Thyroid gland (tissue), 4 donors: Measurements from ENCODE around the gene INAFM2. TPM values are rescaled to one million over a fixed set of nuclear protein-coding genes. Genes with fewer than 3 reads are reported as not detected.

Source experiments
- DNase-seq, 2 donors: peaks; one replicate each; pipeline ENCODE4 v3.0.0-alpha.2; 2019
- H3K27ac ChIP-seq, 3 donors: fragments of 200-600 bp; sonication (generic); 1 replicate in 2 of 3; 2 replicates in 1 of 3; pipeline ENCODE4 v1.5.1; 2016 to 2019; ENCODE audit warnings: mild to moderate bottlenecking in 1 of 3, moderate library complexity in 1 of 3
- H3K27me3 ChIP-seq: fragments of 200-600 bp; sonication (generic); one replicate; pipeline ENCODE4 v1.5.1; 2019
- H3K36me3 ChIP-seq, 2 donors: fragments of 200-600 bp; sonication (generic); one replicate each; pipeline ENCODE4 v1.5.1; 2016 to 2019
- H3K4me1 ChIP-seq, 2 donors: fragments of 200-600 bp; sonication (generic); one replicate each; pipeline ENCODE4 v1.5.1; 2017 to 2019
- H3K4me3 ChIP-seq, 3 donors: fragments of 200-600 bp; sonication (generic); replicated peaks in 1 of 3; 1 replicate in 2 of 3; 2 replicates in 1 of 3; pipeline ENCODE4 v1.5.1; 2016; ENCODE audit warnings: mild to moderate bottlenecking in 1 of 3
- H3K9me3 ChIP-seq: fragments of 200-600 bp; sonication (generic); one replicate; pipeline ENCODE4 v1.5.1; 2017
- POLR2A ChIP-seq, 2 donors: fragments of 450-650 bp; IDR thresholded peaks; one replicate each; pipeline ENCODE4 v1.6.1; 2017; ENCODE audit warnings: antibody characterized with exemption in 2 of 2, mild to moderate bottlenecking in 2 of 2, moderate library complexity in 1 of 2
- WGBS, 2 donors: methylation state at CpG; one replicate each; pipeline ENCODE4 v1.1.5; 2017; 5-methylcytosine and 5-hydroxymethylcytosine counted together
- intact Hi-C: fragments of 100-400 bp; cut with DNase I; formaldehyde crosslinking; loops from one replicate; pipeline ENCODE4 v1.15.1; 2023
- total RNA-seq, 4 donors: library from RNA; depleted of rRNA; stranded (reverse); fragments of >200 nt; gene quantifications; one replicate each; pipeline ENCODE4 v1.2.3, GENCODE V29; 2016
- TF ChIP-seq, protein P1 (sequence below), 6 experiments: fragments of 200-600 bp in 3 of 6; fragments of 450-650 bp in 3 of 6; sonication (generic) in 3 of 6; IDR thresholded peaks; one replicate each; pipeline ENCODE4 v1.5.1; 2016 to 2019; ENCODE audit warnings: antibody characterized with exemption in 6 of 6, mild to moderate bottlenecking in 2 of 6, inconsistent platforms in 1 of 6, moderate library complexity in 1 of 6

The INAFM2 gene
- total RNA-seq, 4 donors from 2014 or later, result 47.5 to 86.9 (median 63.8) TPM

DNA sequence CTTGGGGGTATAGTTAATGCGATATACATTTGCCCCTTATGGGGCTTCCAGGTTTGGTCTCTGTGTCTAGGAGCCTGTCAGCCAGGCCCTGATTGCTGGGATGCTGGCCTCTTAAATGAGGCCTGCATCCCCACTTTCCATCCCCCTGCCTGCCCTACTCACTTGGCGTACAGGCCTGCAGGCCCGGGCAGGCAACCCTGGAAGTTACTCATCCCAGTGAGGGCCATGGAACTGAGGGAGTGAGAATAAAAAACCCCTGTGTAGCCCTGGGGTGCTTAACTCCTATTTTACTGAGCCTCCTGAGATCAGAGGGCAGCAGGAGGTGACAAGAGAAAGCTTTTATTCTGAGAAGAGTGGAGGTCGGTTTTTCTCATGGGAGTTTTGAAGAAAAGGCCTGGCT, 36.5 kb downstream of the INAFM2 start:
- Histone ChIP-seq H3K4me1 (peaks cover 8 to 13% of the 10 kb centered on the region in 2 donors), H3K36me3 (no peaks in the 10 kb centered on the region), H3K27me3 (no peaks in the 10 kb centered on the region), H3K4me3 (no peak overlapping the region), H3K9me3 (no peaks in the 10 kb centered on the region), H3K27ac (no peak overlapping the region)
- no peak for DNase-seq
- no peak for TF ChIP-seq POLR2A (IDR thresholded peaks at IDR 0.05)
- TF ChIP-seq, protein P1, sequence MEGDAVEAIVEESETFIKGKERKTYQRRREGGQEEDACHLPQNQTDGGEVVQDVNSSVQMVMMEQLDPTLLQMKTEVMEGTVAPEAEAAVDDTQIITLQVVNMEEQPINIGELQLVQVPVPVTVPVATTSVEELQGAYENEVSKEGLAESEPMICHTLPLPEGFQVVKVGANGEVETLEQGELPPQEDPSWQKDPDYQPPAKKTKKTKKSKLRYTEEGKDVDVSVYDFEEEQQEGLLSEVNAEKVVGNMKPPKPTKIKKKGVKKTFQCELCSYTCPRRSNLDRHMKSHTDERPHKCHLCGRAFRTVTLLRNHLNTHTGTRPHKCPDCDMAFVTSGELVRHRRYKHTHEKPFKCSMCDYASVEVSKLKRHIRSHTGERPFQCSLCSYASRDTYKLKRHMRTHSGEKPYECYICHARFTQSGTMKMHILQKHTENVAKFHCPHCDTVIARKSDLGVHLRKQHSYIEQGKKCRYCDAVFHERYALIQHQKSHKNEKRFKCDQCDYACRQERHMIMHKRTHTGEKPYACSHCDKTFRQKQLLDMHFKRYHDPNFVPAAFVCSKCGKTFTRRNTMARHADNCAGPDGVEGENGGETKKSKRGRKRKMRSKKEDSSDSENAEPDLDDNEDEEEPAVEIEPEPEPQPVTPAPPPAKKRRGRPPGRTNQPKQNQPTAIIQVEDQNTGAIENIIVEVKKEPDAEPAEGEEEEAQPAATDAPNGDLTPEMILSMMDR (IDR thresholded peaks at IDR 0.05), result no peak
- intact Hi-C loops, result loop anchor here (10.0 kb wide), 1 partner anchor 65 kb away; no protein-coding TSS in a partner anchor
- 93 to 95% methylated on average over 4 of the region's 4 CpGs for WGBS, 2 donors

DNA sequence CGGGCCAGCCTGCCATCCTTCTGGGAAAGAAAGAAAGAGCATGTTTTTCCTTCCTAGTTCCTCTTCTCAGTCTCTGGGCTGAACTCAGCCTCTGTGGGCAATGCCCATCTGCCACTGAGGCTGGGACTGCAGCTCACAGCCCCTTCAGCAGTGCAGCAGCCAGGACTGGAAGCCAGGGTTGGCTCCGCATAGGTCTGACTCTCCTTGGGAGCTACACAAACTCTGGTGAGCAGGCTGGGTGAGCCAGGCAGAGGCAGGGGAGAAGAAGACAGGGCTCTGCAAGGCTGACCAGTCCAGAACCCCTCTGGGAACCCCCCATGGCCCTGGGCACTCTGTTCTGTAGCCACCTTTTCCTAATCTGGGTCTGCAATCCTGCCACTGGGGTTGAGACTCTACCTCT, 38.1 kb downstream of the INAFM2 start:
- Histone ChIP-seq H3K4me1 (peaks cover 8 to 14% of the 10 kb centered on the region in 2 donors), H3K27ac (no peak overlapping the region), H3K9me3 (no peaks in the 10 kb centered on the region), H3K27me3 (no peaks in the 10 kb centered on the region), H3K36me3 (no peaks in the 10 kb centered on the region), H3K4me3 (no peak overlapping the region)
- no peak for TF ChIP-seq POLR2A (IDR thresholded peaks at IDR 0.05)
- TF ChIP-seq, protein P1 (IDR thresholded peaks at IDR 0.05), result no peak
- WGBS, 2 donors, result 85 to 93% methylated on average over 2 of the region's 2 CpGs
- no peak for DNase-seq
- intact Hi-C loops, result loop anchor here (10.0 kb wide), 1 partner anchor 63 kb away; no protein-coding TSS in a partner anchor

DNA sequence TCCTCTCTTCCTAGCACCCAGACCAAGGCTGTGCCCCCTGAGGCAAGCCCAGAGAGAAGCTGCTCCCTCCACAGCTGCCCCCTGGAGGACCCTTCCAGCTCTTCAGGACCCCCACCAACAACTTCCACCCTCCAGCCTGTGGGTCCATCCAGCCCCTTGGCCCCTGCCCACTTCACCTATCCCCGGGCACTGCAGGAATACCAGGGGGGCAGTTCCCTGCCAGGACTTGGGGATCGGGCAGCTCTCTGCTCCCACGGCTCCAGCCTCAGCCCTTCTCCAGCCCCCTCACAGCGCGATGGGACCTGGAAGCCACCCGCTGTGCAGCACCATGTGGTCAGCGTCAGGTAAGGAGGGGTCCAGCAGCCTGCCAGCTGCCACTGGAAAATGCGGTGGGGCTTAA, 40.1 kb downstream of the INAFM2 start:
- H3K27me3 ChIP-seq, result no peaks in the 10 kb centered on the region
- H3K27ac ChIP-seq, result no peak overlapping the region
- H3K4me3 ChIP-seq, result no peak overlapping the region
- no peak for TF ChIP-seq POLR2A (IDR thresholded peaks at IDR 0.05)
- TF ChIP-seq, protein P1 (IDR thresholded peaks at IDR 0.05), result no peak
- DNase-seq, result no peak
- no peaks in the 10 kb centered on the region for H3K9me3 ChIP-seq
- peaks cover 13 to 19% of the 10 kb centered on the region in 2 donors for H3K4me1 ChIP-seq
- 90 to 95% methylated on average over 6 to 8 of the region's 8 CpGs for WGBS, 2 donors
- intact Hi-C loops, result loop anchor here (10.0 kb wide), 1 partner anchor 61 kb away; no protein-coding TSS in a partner anchor
- no peaks in the 10 kb centered on the region for H3K36me3 ChIP-seq

DNA sequence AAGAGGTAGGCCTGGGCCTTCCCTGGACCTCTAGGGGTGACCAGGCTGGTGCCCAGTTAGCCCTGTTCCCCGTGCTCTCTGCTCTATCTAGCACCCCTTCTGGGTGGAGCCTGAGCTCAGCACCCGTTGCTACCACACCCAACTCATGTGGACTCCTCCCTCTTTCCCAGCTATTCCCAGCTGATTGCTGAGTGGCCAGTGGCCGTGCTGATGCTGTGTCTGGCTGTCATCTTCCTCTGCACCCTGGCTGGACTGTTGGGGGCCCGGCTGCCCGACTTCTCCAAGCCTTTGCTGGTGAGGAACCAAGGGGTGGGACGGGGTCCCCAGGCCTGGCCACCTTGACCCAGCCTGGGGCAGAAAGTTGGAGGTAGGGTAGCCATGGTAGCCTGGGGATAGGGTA, 40.8 kb downstream of the INAFM2 start:
- DNase-seq, result no peak
- Histone ChIP-seq H3K4me3 (no peak overlapping the region), H3K4me1 (peaks cover 12 to 19% of the 10 kb centered on the region in 2 donors), H3K9me3 (no peaks in the 10 kb centered on the region), H3K27me3 (no peaks in the 10 kb centered on the region), H3K27ac (no peak overlapping the region), H3K36me3 (no peaks in the 10 kb centered on the region)
- intact Hi-C loops, result loop anchor here (10.0 kb wide), 1 partner anchor 61 kb away; no protein-coding TSS in a partner anchor
- WGBS, 2 donors, result 78 to 91% methylated on average over 6 of the region's 6 CpGs
- TF ChIP-seq POLR2A (IDR thresholded peaks at IDR 0.05), result no peak
- TF ChIP-seq, protein P1 (IDR thresholded peaks at IDR 0.05), result no peak

DNA sequence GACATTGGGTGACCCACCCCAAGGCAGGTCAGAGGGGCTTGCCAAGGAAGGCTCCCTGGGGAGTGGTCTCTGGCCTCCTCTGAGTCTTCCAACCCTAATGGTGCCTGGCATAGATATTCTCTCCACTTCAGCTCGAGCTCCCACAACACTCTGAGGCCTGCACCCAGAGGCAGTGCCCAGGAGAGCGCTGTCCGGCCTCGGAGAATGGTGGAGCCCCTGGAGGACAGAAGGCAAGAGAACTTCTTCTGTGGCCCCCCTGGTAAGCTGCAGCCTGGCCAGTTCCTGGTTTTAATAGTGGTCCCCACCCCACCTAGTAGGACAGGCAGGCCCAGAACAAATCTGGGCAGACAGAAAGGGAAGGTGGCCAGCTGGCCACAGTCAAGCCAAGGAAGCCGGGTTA, 41.5 kb downstream of the INAFM2 start:
- H3K4me1 ChIP-seq, result peaks cover 12 to 24% of the 10 kb centered on the region in 2 donors
- H3K36me3 ChIP-seq, result no peaks in the 10 kb centered on the region
- TF ChIP-seq POLR2A (IDR thresholded peaks at IDR 0.05), result no peak
- TF ChIP-seq, protein P1 (IDR thresholded peaks at IDR 0.05), result no peak
- 89 to 98% methylated on average over 5 of the region's 5 CpGs for WGBS, 2 donors
- no peaks in the 10 kb centered on the region for H3K9me3 ChIP-seq
- no peak for DNase-seq
- no peak overlapping the region for H3K27ac ChIP-seq
- H3K4me3 ChIP-seq, result no peak overlapping the region
- no peaks in the 10 kb centered on the region for H3K27me3 ChIP-seq
- intact Hi-C loops, result loop anchor here (5.0 to 10.0 kb wide), 2 partner anchors 43 to 60 kb away; partner anchors contain the start of gene INAFM2
